Right cardiac atrium (tissue), 5 donors: Measurements from ENCODE around the gene SLC50A1. TPM values are rescaled to one million over a fixed set of nuclear protein-coding genes. Genes with fewer than 3 reads are reported as not detected.

Experiments
- ATAC-seq, 2 donors: fragments of 200-7000 bp; cut with Tn5 transposase; one replicate each; pipeline versions ENCODE4 v1.8.0 to v1.9.1; 2020; ENCODE audit warnings: moderate library complexity in 2 of 2, mild to moderate bottlenecking in 1 of 2
- DNase-seq, 3 donors: peaks; one replicate each; pipeline ENCODE4 v3.0.0-alpha.2; 2020
- H3K27ac ChIP-seq: one replicate; pipeline ENCODE4 v1.5.1; 2013; ENCODE audit warnings: mild to moderate bottlenecking, low read length, control low read depth, moderate library complexity
- H3K27me3 ChIP-seq: one replicate; pipeline ENCODE4 v1.6.1; 2013; ENCODE audit not compliant: control insufficient read depth, insufficient read depth
- H3K4me1 ChIP-seq: one replicate; pipeline ENCODE4 v1.6.1; 2013; ENCODE audit warnings: low read length; ENCODE audit not compliant: control insufficient read depth, insufficient read depth
- H3K4me3 ChIP-seq: one replicate; pipeline ENCODE4 v1.5.1; 2013; ENCODE audit warnings: low read length, control low read depth
- H3K9me3 ChIP-seq: one replicate; pipeline ENCODE4 v1.6.1; 2013; ENCODE audit warnings: low read length; ENCODE audit not compliant: control insufficient read depth
- WGBS: extraction: QIAGEN DNeasy Blood & Tissue Kit; methylation state at CpG from one replicate; pipeline ENCODE4 v1.1.7; 2013; 5-methylcytosine and 5-hydroxymethylcytosine counted together
- intact Hi-C, 4 donors: fragments of 100-400 bp; cut with DNase I; formaldehyde crosslinking; loops; one replicate each; pipeline versions ENCODE4 v1.11.0 to v1.14.0; 2022 to 2023
- polyA plus RNA-seq: library from polyadenylated mRNA; stranded (reverse); fragments of 200-250 nt; gene quantifications from one replicate; pipeline ENCODE4 v1.2.3, GENCODE V29; 2013
- total RNA-seq, 4 donors: library from RNA; stranded (reverse); fragmentation: NEBNext Ultra II Directional; extraction: Animal tissue kit (Norgen Biotek cat#: 25700); gene quantifications; one replicate each; pipeline ENCODE4 v1.2.1, GENCODE V29; 2021
- donor health status: healthy with polysubstance abuse.
- donor health status: DM: no; HTN: yes; CAD: no.
- donor health status: DM: no; HTN: no; CAD: no.
- donor health status: DM: no; HTN: yes; CAD: no; lungs with severe emphysema.
- donor health status: DM: yes; HTN: yes; CAD: no.

SLC50A1 gene
- total and polyA plus RNA-seq, 5 donors, result 8.1 to 13.6 (median 10.0) TPM

GRCh38 chr1:155178441-155179111, 42.9 kb downstream of the SLC50A1 start:
- no peak for ATAC-seq
- Histone ChIP-seq H3K27me3 (no peaks in the 10 kb centered on the region), H3K9me3 (no peaks in the 10 kb centered on the region), H3K4me3 (no peak overlapping the region), H3K4me1 (no peaks in the 10 kb centered on the region), H3K27ac (no peak overlapping the region)
- intact Hi-C loops, result loop anchor here in 2 of 4 donors (10.0 kb wide), 1 partner anchor 46 kb away; no protein-coding TSS in a partner anchor
- WGBS, result 77% methylated on average over 30 of the region's 30 CpGs
- DNase-seq, result peak in 1 of 3 donors; percentile 45

- Histone ChIP-seq H3K4me1 (no peaks in the 10 kb centered on the region), H3K4me3 (no peak overlapping the region), H3K9me3 (no peaks in the 10 kb centered on the region), H3K27ac (no peak overlapping the region), H3K27me3 (no peaks in the 10 kb centered on the region)
- DNase-seq, result peak in 1 of 3 donors; percentile 48
- 93% methylated on average over 31 of the region's 31 CpGs for WGBS
- ATAC-seq, result no peak
- intact Hi-C loops, result loop anchor here in 2 of 4 donors (10.0 kb wide), 1 partner anchor 45 kb away; no protein-coding TSS in a partner anchor
Observed at GRCh38 chr1:155179112-155180031, 43.7 kb downstream of the SLC50A1 start.

- 89% methylated on average over 18 of the region's 18 CpGs for WGBS
- ATAC-seq (no peak), DNase-seq (no peak)
- H3K4me1 ChIP-seq, result no peaks in the 10 kb centered on the region
- no peaks in the 10 kb centered on the region for H3K27me3 ChIP-seq
- H3K9me3 ChIP-seq, result no peaks in the 10 kb centered on the region
- H3K4me3 ChIP-seq, result no peak overlapping the region
- intact Hi-C loops, result no loop called here
- no peak overlapping the region for H3K27ac ChIP-seq
Observed at GRCh38 chr1:155181371-155182051, 45.9 kb downstream of the SLC50A1 start.

GRCh38 chr1:155182052-155182550, 46.4 kb downstream of the SLC50A1 start:
- H3K9me3 ChIP-seq, result no peaks in the 10 kb centered on the region
- DNase-seq (no peak), ATAC-seq (no peak)
- no peak overlapping the region for H3K27ac ChIP-seq
- WGBS, result 85% methylated on average over 7 of the region's 7 CpGs
- no peaks in the 10 kb centered on the region for H3K4me1 ChIP-seq
- intact Hi-C loops, result no loop called here
- no peaks in the 10 kb centered on the region for H3K27me3 ChIP-seq
- H3K4me3 ChIP-seq, result no peak overlapping the region

- ATAC-seq (no peak), DNase-seq (peak in 1 of 3 donors; percentile 31)
- Histone ChIP-seq H3K27me3 (no peaks in the 10 kb centered on the region), H3K4me1 (no peaks in the 10 kb centered on the region), H3K4me3 (no peak overlapping the region), H3K27ac (no peak overlapping the region), H3K9me3 (no peaks in the 10 kb centered on the region)
- 90% methylated on average over 20 of the region's 20 CpGs for WGBS
- intact Hi-C loops, result no loop called here
Observed at GRCh38 chr1:155183775-155184221, 48.1 kb downstream of the SLC50A1 start.

GRCh38 chr1:155184351-155184811, 48.7 kb downstream of the SLC50A1 start:
- Histone ChIP-seq H3K9me3 (no peaks in the 10 kb centered on the region), H3K4me3 (no peak overlapping the region), H3K27me3 (no peaks in the 10 kb centered on the region), H3K4me1 (no peaks in the 10 kb centered on the region), H3K27ac (no peak overlapping the region)
- DNase-seq (peak in 1 of 3 donors; percentile 32), ATAC-seq (peak in 1 of 2 donors; percentile 3)
- WGBS, result 94% methylated on average over 4 of the region's 4 CpGs
- intact Hi-C loops, result no loop called here

- no peak overlapping the region for H3K27ac ChIP-seq
- H3K27me3 ChIP-seq, result no peaks in the 10 kb centered on the region
- ATAC-seq (peak; percentile 47 to 69), DNase-seq (peak in 2 of 3 donors; percentile 72)
- intact Hi-C loops, result no loop called here
- no peaks in the 10 kb centered on the region for H3K9me3 ChIP-seq
- WGBS, result 50% methylated on average over 21 of the region's 21 CpGs
- no peak overlapping the region for H3K4me3 ChIP-seq
- no peaks in the 10 kb centered on the region for H3K4me1 ChIP-seq
Observed at GRCh38 chr1:155184835-155185782, 49.5 kb downstream of the SLC50A1 start.

GRCh38 chr1:155185783-155186066, 50.1 kb downstream of the SLC50A1 start:
- ATAC-seq, result no peak
- intact Hi-C loops, result no loop called here
- no peak overlapping the region for H3K27ac ChIP-seq
- H3K27me3 ChIP-seq, result no peaks in the 10 kb centered on the region
- H3K4me1 ChIP-seq, result no peaks in the 10 kb centered on the region
- H3K9me3 ChIP-seq, result no peaks in the 10 kb centered on the region
- 69% methylated on average over 6 of the region's 6 CpGs for WGBS
- peak in 1 of 3 donors; percentile 25 for DNase-seq
- no peak overlapping the region for H3K4me3 ChIP-seq

- 78% methylated on average over 8 of the region's 8 CpGs for WGBS
- Histone ChIP-seq H3K27me3 (no peaks in the 10 kb centered on the region), H3K9me3 (no peaks in the 10 kb centered on the region), H3K4me1 (no peaks in the 10 kb centered on the region), H3K4me3 (no peak overlapping the region), H3K27ac (no peak overlapping the region)
- DNase-seq, result peak in 2 of 3 donors; percentile 4 to 16
- peak in 1 of 2 donors; percentile 2 for ATAC-seq
- intact Hi-C loops, result no loop called here
Observed at GRCh38 chr1:155186067-155186793, 50.6 kb downstream of the SLC50A1 start.
